ENCODE results near the gene CCR9.

CCR9 gene

GRCh38 chr3:45910892-45911291, 24.5 kb downstream of the CCR9 start:
- no peak for DNase-seq

- no peak for DNase-seq
Measured at GRCh38 chr3:45911511-45912226, 25.3 kb downstream of the CCR9 start.

GRCh38 chr3:45912435-45912834, 26.1 kb downstream of the CCR9 start:
- no peak for DNase-seq

- no peak for DNase-seq
Measured at GRCh38 chr3:45914362-45915058, 28.2 kb downstream of the CCR9 start.

GRCh38 chr3:45915059-45915439, 28.7 kb downstream of the CCR9 start:
- DNase-seq: no peak

GRCh38 chr3:45915518-45916231, 29.3 kb downstream of the CCR9 start:
- DNase-seq: peak; percentile 81 to 82

- no peak for DNase-seq
Measured at GRCh38 chr3:45917146-45917898, 31.0 kb downstream of the CCR9 start.

GRCh38 chr3:45921158-45922038, 35.1 kb downstream of the CCR9 start:
- no peak for DNase-seq

- DNase-seq: no peak
Measured at GRCh38 chr3:45922039-45922326, 35.6 kb downstream of the CCR9 start.

- no peak for DNase-seq
Measured at GRCh38 chr3:45922950-45923590, 36.7 kb downstream of the CCR9 start.

- no peak for DNase-seq
Measured at GRCh38 chr3:45923755-45924154, 37.4 kb downstream of the CCR9 start.

GRCh38 chr3:45927881-45928280, 41.5 kb downstream of the CCR9 start:
- no peak for DNase-seq

GRCh38 chr3:45929042-45929679, 42.8 kb downstream of the CCR9 start:
- DNase-seq: peak; percentile 57 to 62

- DNase-seq: no peak
Measured at GRCh38 chr3:45931496-45931895, 45.2 kb downstream of the CCR9 start.

GRCh38 chr3:45932112-45932511, 45.8 kb downstream of the CCR9 start:
- no peak for DNase-seq

- no peak for DNase-seq
Measured at GRCh38 chr3:45933591-45933990, 47.2 kb downstream of the CCR9 start.

- no peak for DNase-seq
Measured at GRCh38 chr3:45936261-45936660, 49.9 kb downstream of the CCR9 start.

GRCh38 chr3:45937206-45938042, 51.1 kb downstream of the CCR9 start:
- DNase-seq: no peak

GRCh38 chr3:45938043-45938435, 51.7 kb downstream of the CCR9 start:
- no peak for DNase-seq

- DNase-seq: peak; percentile 87 to 88
Measured at GRCh38 chr3:45938864-45939263, 52.5 kb downstream of the CCR9 start.

All from activated CD4-positive, alpha-beta T cell treated with anti-CD3 and anti-CD28 coated beads, Interleukin-2, amount 50 U/mL, for 4 hours (primary cell).